Measurements from ENCODE around the gene CTBP2.

Gene CTBP2

DNA sequence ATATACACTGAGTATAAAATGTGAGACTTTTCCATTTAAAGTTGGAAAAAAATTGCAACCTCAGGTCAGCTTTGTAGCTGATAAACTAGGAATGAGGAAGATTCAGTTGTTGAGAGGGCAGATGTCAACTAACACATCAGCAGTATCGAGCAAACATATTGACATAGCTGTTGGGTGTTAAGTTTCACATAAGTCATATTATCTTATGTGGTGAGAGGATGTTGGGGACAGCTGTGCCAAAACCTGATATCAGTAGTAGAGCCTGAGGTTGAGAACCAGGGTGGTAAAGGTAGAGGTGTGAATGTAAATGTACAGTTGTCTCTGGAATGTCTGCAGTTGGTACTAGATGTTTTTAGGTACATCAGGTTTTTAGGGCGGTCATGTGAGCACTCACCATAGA, 213.4 kb downstream of the CTBP2 start:
- no peak for DNase-seq (ENCODE audit: low read depth in 2 of 2, low spot score in 1 of 2)

DNA sequence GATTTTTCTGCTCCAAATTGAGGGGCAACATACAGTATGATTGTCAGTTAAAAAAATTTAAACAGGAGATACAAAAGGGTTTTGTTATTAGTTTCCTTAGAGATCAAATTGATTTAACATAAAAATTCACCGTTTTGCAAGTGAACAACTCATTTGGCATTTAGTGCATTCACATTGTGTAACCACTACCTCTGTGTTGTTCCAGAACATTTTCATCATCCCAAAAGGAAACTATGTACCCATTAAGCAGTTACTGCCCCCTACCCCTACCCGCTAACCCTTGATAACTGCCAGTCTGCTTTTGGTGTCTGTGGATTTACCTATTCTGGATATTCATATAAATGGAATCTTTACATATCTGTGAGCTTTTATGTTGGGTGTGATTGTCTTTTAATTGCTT, 215.4 kb downstream of the CTBP2 start:
- no peak for DNase-seq (ENCODE audit: low read depth in 2 of 2, low spot score in 1 of 2)

DNA sequence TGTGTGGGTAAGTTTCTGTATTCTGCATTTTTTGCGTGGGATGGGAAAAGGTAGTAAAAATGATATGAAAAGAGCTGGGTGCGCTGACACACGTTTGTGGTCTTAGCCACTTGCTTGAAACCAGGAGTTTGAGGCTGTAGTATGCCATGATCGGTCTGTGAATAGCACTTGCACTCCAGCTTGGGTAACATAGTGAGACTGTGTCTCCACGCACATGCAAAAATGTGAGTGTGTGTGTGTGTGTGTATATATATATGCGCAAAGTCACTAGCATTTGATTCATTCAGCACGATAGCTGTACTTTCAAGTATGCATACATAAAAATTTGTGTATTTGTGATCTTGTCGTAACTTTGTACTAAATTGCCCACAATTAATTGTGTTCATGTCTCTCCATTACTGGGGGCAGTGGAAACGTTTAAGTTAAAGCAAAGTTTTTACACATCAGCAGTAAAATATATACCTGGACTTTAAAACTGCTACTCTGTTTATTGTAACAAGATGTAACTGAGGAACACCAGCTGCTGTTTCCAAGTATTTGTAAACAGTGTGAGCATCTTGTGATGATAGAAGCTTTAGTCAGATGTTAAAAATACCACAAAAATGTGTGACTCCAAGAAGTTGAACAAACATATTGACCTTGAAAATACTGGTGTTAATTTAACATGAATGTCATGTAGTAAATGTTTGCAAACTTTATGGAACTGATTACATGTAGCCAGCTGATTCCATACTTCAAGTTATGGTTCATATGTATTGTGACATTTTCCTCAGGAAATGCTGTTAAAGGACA, 216.9 kb downstream of the CTBP2 start:
- no peak for DNase-seq (ENCODE audit: low read depth in 2 of 2, low spot score in 1 of 2)

DNA sequence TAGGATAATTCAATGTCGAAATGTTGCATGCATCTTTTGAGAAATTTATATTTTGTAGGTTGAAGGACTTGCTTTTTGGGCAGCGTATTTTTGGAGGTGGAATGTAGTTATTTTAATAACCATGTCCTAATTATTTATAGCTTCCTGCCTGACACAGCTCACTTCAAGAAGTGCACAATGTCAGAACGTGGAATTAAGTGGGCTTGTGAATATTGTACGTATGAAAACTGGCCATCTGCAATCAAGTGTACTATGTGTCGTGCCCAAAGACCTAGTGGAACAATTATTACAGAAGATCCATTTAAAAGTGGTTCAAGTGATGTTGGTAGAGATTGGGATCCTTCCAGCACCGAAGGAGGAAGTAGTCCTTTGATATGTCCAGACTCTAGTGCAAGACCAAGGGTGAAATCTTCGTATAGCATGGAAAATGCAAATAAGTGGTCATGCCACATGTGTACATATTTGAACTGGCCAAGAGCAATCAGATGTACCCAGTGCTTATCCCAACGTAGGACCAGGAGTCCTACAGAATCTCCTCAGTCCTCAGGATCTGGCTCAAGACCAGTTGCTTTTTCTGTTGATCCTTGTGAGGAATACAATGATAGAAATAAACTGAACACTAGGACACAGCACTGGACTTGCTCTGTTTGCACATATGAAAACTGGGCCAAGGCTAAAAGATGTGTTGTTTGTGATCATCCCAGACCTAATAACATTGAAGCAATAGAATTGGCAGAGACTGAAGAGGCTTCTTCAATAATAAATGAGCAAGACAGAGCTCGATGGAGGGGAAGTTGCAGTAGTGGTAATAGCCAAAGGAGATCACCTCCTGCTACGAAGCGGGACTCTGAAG, 217.8 kb downstream of the CTBP2 start:
- DNase-seq (ENCODE audit: low read depth in 2 of 2, low spot score in 1 of 2) = no peak

DNA sequence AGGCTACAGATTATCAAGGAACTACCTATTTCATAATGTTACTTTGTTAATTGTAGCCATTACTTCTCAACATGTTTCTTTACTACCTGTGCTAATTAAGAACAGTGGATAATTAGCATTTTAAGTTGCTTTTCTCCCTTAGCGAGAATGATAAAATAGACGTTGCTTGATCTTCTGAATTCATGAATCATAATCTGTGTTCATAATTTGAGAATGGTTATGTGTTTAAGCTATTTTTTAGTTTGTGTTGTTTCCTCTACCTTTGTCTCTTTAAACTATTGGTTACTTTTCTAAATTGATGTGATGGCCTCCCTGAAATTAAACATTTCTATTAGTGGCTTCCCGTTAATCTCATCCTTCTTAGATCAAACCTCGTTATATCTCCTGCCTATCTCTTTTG, 218.5 kb downstream of the CTBP2 start, which contains the start of gene ZRANB1:
Gene ZRANB1, plus strand, starts transcription at position 301 of the 400 bp plus-strand sequence. CDS start 371 bp downstream, outside the sequence.
- DNase-seq (ENCODE audit: low read depth in 2 of 2, low spot score in 1 of 2) = no peak

DNA sequence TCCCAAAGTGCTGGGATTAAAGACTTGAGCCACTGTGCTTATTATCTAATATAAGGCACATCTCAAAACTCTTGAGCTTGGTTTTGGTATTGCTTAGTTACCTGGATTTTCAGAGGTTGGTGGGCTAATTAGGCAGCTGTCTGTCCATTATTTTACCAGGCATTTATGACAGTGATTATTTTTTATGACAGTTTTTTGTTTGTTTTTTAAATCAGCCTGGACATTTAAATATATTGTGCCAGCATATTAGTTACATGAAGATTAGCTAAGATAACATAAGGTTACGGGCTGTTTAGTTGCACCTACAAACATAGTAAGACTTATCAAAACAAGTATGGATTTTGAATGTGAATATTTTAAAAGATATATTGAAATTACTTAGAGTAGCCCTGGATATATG, 221.1 kb downstream of the CTBP2 start:
- DNase-seq (ENCODE audit: low read depth in 2 of 2, low spot score in 1 of 2) = no peak

DNA sequence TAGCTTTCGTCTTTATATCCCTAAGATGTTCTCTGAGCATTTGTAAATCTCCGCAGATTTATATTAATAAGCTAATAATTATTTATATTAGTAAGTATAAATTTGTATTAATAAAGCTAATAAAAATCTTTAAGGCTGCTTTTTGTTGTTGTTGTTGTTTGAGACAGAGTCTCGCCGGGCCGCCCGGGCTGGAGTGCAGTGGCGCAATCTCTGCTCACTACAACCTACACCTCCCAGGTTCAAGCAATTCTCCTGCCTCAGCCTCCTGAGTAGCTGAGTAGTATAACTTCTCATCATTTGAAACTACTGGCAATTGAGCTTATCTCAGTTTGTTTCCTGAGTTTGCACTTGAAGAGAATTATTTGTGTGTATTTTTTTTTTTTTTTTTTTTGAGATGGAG, 223.6 kb downstream of the CTBP2 start:
- DNase-seq (ENCODE audit: low read depth in 2 of 2, low spot score in 1 of 2) = no peak

DNA sequence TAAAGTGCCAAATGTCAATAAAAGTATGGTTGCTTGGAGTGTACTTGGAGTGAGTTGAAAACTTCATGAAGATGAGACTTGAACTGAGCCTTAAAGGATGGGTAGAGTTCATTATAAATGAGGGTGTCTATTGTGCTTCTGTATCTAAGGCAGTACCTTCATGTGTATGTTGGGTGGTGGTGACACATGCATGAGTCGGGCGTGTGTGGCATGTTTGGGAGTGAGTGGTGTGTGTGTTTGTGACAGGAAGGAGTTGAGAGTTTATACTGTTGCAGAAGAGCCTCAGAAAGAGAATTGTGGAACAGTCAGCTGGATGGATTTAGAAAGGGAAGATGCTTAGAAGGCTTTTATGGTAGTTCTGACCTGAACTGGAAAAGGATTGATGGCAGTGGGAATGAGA, 224.4 kb downstream of the CTBP2 start:
- DNase-seq (ENCODE audit: low read depth in 2 of 2, low spot score in 1 of 2) = no peak

Data from stimulated activated CD8-positive, alpha-beta memory T cell treated with anti-CD3 and anti-CD28 coated beads, Interleukin-4, amount 100 ng/mL, for 4 hours (primary cell).